GM12878 (cell line): ENCODE results near the gene MYMK. TPM values are rescaled to one million over a fixed set of nuclear protein-coding genes. Genes with fewer than 3 reads are reported as not detected.
A peak's percentile ranks its signal among the peaks of the same experiment; 100 is the strongest.

Experiments used
- ATAC-seq: fragments of 200-7000 bp; cut with Tn5 transposase; 3 replicates; pipeline ENCODE4 v1.9.1; 2020; ENCODE audit warnings: mild to moderate bottlenecking, moderate library complexity
- BruUV-seq: library from RNA; stranded (reverse); fragments of 400-500 nt; replicated peaks from 2 replicates; lab custom pipeline; 2021; lab: Mats Ljungman, UMichigan
- CTCF ChIA-PET: fragments of 300-600 bp; sonication (Branson Sonifier 250); formaldehyde crosslinking; extraction: SDS; loops from one replicate; lab custom pipeline; 2021; ENCODE audit warnings: inconsistent platforms; lab: Yijun Ruan, JAX
- POLR2A ChIA-PET: fragments of 350-600 bp; formaldehyde crosslinking; extraction: SDS; loops from one replicate; lab custom pipeline; 2021; ENCODE audit warnings: inconsistent platforms; lab: Charles Lee
- RAD21 ChIA-PET: fragments of 300-600 bp; sonication (Branson Sonifier 250); formaldehyde crosslinking; loops from one replicate; lab custom pipeline; 2023; ENCODE audit warnings: antibody characterized with exemption; ENCODE audit not compliant: unreplicated experiment; lab: Charles Lee
- SMC1A ChIA-PET: fragments of 300-600 bp; sonication (Branson Sonifier 250); formaldehyde crosslinking; loops from one replicate; lab custom pipeline; 2023; ENCODE audit not compliant: unreplicated experiment, uncharacterized antibody; lab: Charles Lee
- DNase-seq: peaks from one replicate; pipeline ENCODE4 v3.0.0-alpha.2; 2011; ENCODE audit warnings: low read depth, low spot score
- FAIRE-seq: peaks from 3 replicates; lab custom pipeline; 2011; peaks lifted over from hg19 to GRCh38; lab: Jason Lieb, UNC
- H2AFZ ChIP-seq: 2 replicates; pipeline ENCODE4 v1.6.0; 2011; ENCODE audit warnings: low read depth, low read length, control low read depth; ENCODE audit not compliant: control insufficient read depth
- H3K27ac ChIP-seq: 2 replicates; pipeline ENCODE4 v1.5.1; 2011; ENCODE audit warnings: control low read depth; ENCODE audit not compliant: control insufficient read depth, insufficient read depth
- H3K27me3 ChIP-seq, 2 experiments: replicated peaks in 1 of 2; 2 replicates each; pipeline versions ENCODE4 v1.6.0 to v1.6.1; 2011; ENCODE audit warnings: low read length in 1 of 2; ENCODE audit not compliant: control insufficient read depth in 2 of 2, insufficient read depth in 2 of 2
- H3K36me3 ChIP-seq, 2 experiments: 2 replicates each; pipeline ENCODE4 v1.5.1; 2011; ENCODE audit warnings: low read length in 1 of 2; ENCODE audit not compliant: control insufficient read depth in 2 of 2, insufficient read depth in 2 of 2
- H3K4me1 ChIP-seq: 2 replicates; pipeline ENCODE4 v1.6.1; 2011; ENCODE audit warnings: mild to moderate bottlenecking, low read length, moderate library complexity, mixed read lengths; ENCODE audit not compliant: control insufficient read depth, insufficient read depth
- H3K4me2 ChIP-seq: 2 replicates; pipeline ENCODE4 v1.6.0; 2011; ENCODE audit warnings: control low read depth; ENCODE audit not compliant: control insufficient read depth, insufficient read depth
- H3K4me3 ChIP-seq: fragments of 200-600 bp; sonication (generic); 2 replicates; pipeline ENCODE4 v1.5.1; 2016
- H3K79me2 ChIP-seq: 2 replicates; pipeline ENCODE4 v1.6.0; 2011; ENCODE audit warnings: low read length; ENCODE audit not compliant: control insufficient read depth, insufficient read depth
- H3K9ac ChIP-seq: 2 replicates; pipeline ENCODE4 v1.8.0; 2011; ENCODE audit warnings: low read length, control low read depth, mixed read lengths; ENCODE audit not compliant: control insufficient read depth, insufficient read depth
- H3K9me3 ChIP-seq: replicated peaks from 3 replicates; pipeline ENCODE4 v1.5.1; 2011; ENCODE audit warnings: mild to moderate bottlenecking, low read length; ENCODE audit not compliant: control insufficient read depth, insufficient read depth
- H4K20me1 ChIP-seq: 2 replicates; pipeline ENCODE4 v1.6.0; 2011; ENCODE audit not compliant: control insufficient read depth, insufficient read depth
- BHLHE40 ChIP-seq, 2 experiments: fragments of 450-650 bp in 1 of 2; IDR thresholded peaks; 2 replicates each; pipeline ENCODE4 v1.6.1; 2011 to 2017; ENCODE audit warnings: low read depth in 2 of 2, borderline replicate concordance in 1 of 2, improper control_type of control experiment in 1 of 2, low read length in 1 of 2, mild to moderate bottlenecking in 1 of 2
- EGR1 ChIP-seq, 2 experiments: IDR thresholded peaks; 1 replicate in 1 of 2; 2 replicates in 1 of 2; pipeline ENCODE4 v1.6.1; 2011 to 2012; ENCODE audit warnings: low read depth in 2 of 2, low read length in 2 of 2, borderline replicate concordance in 1 of 2, mild to moderate bottlenecking in 1 of 2, moderate library complexity in 1 of 2
- ZNF384 ChIP-seq: IDR thresholded peaks from 2 replicates; pipeline ENCODE4 v1.6.1; 2012; ENCODE audit warnings: low read depth, mild to moderate bottlenecking, low read length, improper control_type of control experiment, borderline replicate concordance
- WGBS: methylation state at CpG from one replicate; pipeline ENCODE4 v1.1.6; 2016; ENCODE audit warnings: low lambda C conversion rate; ENCODE audit not compliant: insufficient replicate concordance, insufficient coverage; ENCODE audit errors: missing lambda C conversion rate; 5-methylcytosine and 5-hydroxymethylcytosine counted together
- in situ Hi-C: fragments of 300-500 bp; cut with MboI; formaldehyde crosslinking; loops from 9 replicates; pipeline ENCODE4 v1.14.3; 2018; ENCODE audit warnings: mixed read lengths
- intact Hi-C: fragments of 100-400 bp; cut with micrococcal nuclease; formaldehyde crosslinking; loops from one replicate; pipeline ENCODE4 v1.14.2; 2022; ENCODE audit not compliant: unreplicated experiment
- polyA plus RNA-seq, 11 experiments: library from polyadenylated mRNA; depleted of rRNA in 4 of 11; unstranded in 6 of 11; stranded (reverse) in 5 of 11; fragments of >200 nt; fragmentation: Nextera tagmentation in 4 of 11; fragmentation: Illumina TruSeq in 1 of 11; extraction: Ambion mirVana in 4 of 11; extraction: Trizol in 1 of 11; gene quantifications; 1 replicate in 1 of 11; 2 replicates in 10 of 11; pipeline versions ENCODE4 v1.2.1 to v1.2.3, GENCODE V29; 2011 to 2016; ENCODE audit warnings: inconsistent platforms in 2 of 11, missing spikeins in 2 of 11, low read depth in 1 of 11
- total RNA-seq, 4 experiments: library from RNA; depleted of rRNA in 3 of 4; stranded (reverse); fragments of >200 nt in 3 of 4; fragmentation: Illumina TruSeq in 1 of 4; extraction: Trizol in 1 of 4; gene quantifications; 2 replicates each; pipeline versions ENCODE4 v1.2.1 to v1.2.3, GENCODE V29; 2013 to 2021
- TF ChIP-seq, protein P1 (sequence below): IDR thresholded peaks from 2 replicates; pipeline ENCODE4 v1.6.1; 2011; ENCODE audit warnings: borderline replicate concordance, low read depth, mild to moderate bottlenecking, moderate library complexity, low read length; ENCODE audit not compliant: insufficient read depth, poor library complexity, severe bottlenecking

Gene MYMK
- total and polyA plus RNA-seq, 10 of the 15 experiments (the other 5 are each of a cell fraction or from before 2014, with no cell fraction given) = not detected

DNA sequence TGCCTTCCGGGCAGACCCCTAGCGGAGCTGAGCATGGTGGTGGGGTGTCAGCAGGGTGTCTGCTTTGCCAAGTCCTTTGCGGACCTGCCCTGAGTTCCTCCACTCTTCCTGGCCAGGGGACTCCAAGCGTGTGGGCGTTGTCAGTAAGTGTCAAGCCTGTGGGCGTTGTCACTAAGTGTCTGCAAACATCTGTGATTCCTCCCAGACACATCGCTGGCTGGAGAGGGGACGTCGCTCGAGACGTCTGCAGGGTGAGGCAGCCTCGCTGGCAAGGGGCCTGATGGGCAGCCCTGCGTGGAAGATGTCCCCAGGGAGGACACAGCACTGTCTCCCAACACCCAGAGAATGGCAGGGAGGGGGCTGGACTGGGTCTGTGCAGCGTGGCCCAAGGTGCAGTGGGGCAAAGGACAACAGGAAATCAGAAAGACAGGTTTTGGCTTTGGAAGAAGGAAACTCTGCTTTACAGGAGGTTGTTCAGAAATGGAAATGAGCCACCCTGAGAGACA lies 38.6 kb upstream of the MYMK start:
- Histone ChIP-seq H3K27me3 (no peaks in the 10 kb centered on the region), H4K20me1 (no peaks in the 10 kb centered on the region), H3K4me3 (no peak overlapping the region), H3K9ac (no peak overlapping the region), H3K4me1 (peaks cover 6% of the 10 kb centered on the region), H3K36me3 (no peaks in the 10 kb centered on the region), H2AFZ (no peak overlapping the region), H3K9me3 (no peaks in the 10 kb centered on the region), H3K4me2 (no peak overlapping the region), H3K27ac (no peak overlapping the region)
- no peak for DNase-seq
- 5% methylated on average over 14 of the region's 14 CpGs for WGBS
- ChIA-PET RAD21 (no interaction called here), SMC1A (no interaction called here), POLR2A (no interaction called here), CTCF (no interaction called here)
- no peak for FAIRE-seq
- intact Hi-C loops = no loop called here
- in situ Hi-C loops = no loop called here
- no peak for ATAC-seq
- no peak for TF ChIP-seq ZNF384
- TF ChIP-seq, protein P1, sequence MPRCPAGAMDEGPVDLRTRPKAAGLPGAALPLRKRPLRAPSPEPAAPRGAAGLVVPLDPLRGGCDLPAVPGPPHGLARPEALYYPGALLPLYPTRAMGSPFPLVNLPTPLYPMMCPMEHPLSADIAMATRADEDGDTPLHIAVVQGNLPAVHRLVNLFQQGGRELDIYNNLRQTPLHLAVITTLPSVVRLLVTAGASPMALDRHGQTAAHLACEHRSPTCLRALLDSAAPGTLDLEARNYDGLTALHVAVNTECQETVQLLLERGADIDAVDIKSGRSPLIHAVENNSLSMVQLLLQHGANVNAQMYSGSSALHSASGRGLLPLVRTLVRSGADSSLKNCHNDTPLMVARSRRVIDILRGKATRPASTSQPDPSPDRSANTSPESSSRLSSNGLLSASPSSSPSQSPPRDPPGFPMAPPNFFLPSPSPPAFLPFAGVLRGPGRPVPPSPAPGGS = peak; percentile 44
- 0 out of 3 replicates have a peak, but pooled peaks of 1 of the 2 experiments have one; percentile 5 for TF ChIP-seq EGR1 (IDR thresholded peaks at IDR 0.05; ENCODE audit: borderline replicate concordance in 1 of 2, low read depth in 2 of 2, low read length in 2 of 2)
- TF ChIP-seq BHLHE40 (IDR thresholded peaks at IDR 0.05; ENCODE audit: borderline replicate concordance in 1 of 2, low read depth in 2 of 2, low read length in 1 of 2) = no peak
- TF ChIP-seq, all 136 proteins: peak for 2
- no peaks in the 10 kb centered on the region for H3K79me2 ChIP-seq
- BruUV-seq = no TSS peak
